GM20431 (cell line): Measurements from ENCODE around the gene DPYSL3.

Experiments
- in situ Hi-C: fragments of 300-500 bp; cut with MseI, MboI; formaldehyde crosslinking; loops from one replicate; pipeline ENCODE4 v1.15.0; 2020; ENCODE audit warnings: low sequenced_read_pairs; ENCODE audit not compliant: unreplicated experiment

Gene DPYSL3

GRCh38 chr5:147517383-147517782, 7.5 kb upstream of the DPYSL3 start:
- in situ Hi-C loops: no loop called here

DNA sequence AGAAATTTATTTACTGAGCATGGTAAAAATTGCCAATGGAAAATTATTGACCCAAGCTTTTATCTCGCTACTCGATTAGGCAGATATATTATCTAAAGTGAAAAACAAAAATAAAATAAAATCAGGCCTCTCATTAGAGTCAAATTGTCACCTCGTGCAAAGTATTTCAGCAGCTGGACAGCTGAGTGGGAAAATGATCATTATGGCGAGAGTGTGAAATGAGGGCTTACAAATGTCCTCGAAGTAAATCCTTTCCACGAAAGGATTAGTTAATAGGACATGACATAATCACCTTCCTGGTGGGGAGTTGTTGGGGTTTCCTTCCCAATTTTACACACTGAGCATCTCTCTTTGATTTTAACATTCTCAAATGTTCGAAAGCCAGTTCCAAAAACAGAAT, 5.4 kb upstream of the DPYSL3 start:
- in situ Hi-C loops: no loop called here

GRCh38 chr5:147512659-147513379, 3.0 kb upstream of the DPYSL3 start:
- in situ Hi-C loops: no loop called here

- in situ Hi-C loops: no loop called here
Observed at GRCh38 chr5:147510885-147511284, 1.0 kb upstream of the DPYSL3 start.

DNA sequence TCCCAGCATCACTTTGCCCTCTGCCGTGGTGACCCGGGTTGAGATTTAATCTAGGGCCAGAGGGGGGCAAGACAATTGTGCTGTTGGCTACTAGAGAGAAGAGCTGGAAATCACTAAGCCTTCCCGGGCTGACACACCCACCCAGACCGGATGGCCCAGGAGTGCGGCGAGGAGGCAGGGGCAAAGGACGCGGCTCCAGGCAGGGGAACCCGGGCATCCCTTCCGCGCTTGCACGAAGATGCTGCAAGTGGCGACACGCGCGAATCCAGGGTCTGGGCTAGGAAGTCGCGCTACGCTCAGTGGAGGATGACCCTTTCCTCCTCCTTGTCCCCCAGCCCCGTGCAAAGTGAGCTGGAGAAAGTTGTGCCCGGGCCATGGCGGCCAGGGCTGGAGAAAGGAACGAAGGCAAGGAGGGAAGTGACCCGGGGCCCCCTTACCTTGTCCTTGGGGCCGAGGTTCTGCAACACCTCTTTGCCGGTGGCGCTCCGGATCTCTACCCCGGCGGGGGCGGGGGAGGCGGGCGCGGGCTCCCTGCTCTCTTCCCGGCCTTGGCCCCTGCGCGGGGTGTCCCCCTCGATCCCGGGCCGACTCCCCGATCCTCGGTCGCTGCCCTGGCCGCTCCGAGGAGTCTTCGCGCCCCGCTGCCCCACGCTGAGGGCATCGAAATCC, 693 bp downstream of the DPYSL3 start:
- in situ Hi-C loops: no loop called here

GRCh38 chr5:147508711-147509040, 1.2 kb downstream of the DPYSL3 start:
- in situ Hi-C loops: no loop called here

GRCh38 chr5:147507480-147508126, 2.3 kb downstream of the DPYSL3 start:
- in situ Hi-C loops: no loop called here

DNA sequence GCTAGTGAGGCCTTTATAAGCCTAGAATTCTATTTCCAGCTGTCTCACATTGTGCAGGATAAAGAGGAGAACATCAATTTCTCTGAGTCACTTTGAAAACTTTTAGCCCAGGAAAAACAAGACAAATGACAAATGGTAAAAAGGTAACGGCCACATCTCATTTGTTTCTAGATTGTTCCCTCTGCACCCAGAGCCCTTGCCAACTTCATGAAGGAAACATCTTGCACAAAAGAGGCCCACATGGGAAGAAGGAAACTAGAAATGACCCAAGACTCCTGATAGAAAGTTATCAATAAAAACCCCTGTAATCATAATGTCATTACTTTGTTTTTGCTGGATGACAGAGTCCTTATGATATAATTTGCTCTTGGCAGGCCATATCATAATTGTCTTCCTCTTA, 5.3 kb downstream of the DPYSL3 start:
- in situ Hi-C loops: no loop called here

DNA sequence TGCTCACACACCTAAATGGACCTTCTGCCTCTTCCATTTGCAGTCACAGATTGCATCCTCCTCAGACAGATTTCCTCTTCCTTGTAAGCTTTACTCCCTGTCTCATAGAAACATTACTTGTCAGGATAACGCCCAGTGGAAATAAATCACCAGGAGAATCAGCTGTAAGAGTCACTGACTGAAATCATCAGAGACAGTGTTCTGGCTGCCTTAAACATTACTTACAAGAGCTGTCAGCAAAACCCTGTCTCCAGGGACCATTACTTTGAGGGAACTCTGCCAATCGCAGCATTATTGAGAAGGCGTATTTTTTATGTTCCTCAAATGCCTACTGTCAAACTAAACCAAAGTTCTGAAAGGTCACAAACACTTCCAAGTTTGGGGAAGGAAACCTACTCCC, 5.9 kb downstream of the DPYSL3 start:
- in situ Hi-C loops: no loop called here

GRCh38 chr5:147490989-147491388, 18.9 kb downstream of the DPYSL3 start:
- in situ Hi-C loops: no loop called here

- in situ Hi-C loops: no loop called here
Observed at GRCh38 chr5:147487031-147487750, 22.7 kb downstream of the DPYSL3 start.

- in situ Hi-C loops: no loop called here
Observed at GRCh38 chr5:147485814-147486213, 24.1 kb downstream of the DPYSL3 start.

GRCh38 chr5:147485046-147485445, 24.8 kb downstream of the DPYSL3 start:
- in situ Hi-C loops: no loop called here

GRCh38 chr5:147484708-147485020, 25.2 kb downstream of the DPYSL3 start:
- in situ Hi-C loops: no loop called here

DNA sequence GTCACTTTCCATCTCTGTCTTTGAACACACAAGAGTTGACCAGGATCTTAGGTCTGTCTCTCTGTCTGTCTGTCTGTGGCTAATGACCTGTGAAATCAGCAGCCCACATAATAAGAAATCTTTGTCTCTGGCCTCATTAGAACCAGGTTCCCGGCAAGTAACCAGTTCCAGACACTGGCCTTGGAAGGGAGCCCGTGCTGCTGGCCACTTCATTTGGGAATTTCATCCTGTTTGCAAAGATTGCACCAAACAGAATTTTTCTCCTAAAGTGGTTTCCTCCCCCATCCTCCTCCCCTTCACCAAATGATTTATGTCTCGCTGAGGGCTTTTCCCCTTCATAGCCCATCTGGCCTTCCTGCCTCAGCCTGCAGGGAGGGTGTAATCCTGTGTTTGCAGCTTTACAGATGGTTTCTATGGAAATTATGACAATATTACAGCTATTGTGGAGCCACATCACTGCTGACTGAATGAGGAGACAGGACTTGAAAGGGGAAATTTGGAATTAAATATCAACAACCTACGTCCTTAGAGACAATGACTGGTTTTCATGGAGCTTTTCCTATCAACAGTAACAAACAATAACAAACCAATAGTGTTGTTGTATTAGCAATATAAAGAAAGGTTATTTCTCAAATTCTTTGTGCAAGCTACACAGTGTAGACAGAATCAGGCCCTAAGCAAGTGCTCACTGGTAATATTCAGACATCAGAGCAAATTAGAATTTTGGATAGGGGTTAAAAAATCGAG, 25.7 kb downstream of the DPYSL3 start:
- in situ Hi-C loops: no loop called here

DNA sequence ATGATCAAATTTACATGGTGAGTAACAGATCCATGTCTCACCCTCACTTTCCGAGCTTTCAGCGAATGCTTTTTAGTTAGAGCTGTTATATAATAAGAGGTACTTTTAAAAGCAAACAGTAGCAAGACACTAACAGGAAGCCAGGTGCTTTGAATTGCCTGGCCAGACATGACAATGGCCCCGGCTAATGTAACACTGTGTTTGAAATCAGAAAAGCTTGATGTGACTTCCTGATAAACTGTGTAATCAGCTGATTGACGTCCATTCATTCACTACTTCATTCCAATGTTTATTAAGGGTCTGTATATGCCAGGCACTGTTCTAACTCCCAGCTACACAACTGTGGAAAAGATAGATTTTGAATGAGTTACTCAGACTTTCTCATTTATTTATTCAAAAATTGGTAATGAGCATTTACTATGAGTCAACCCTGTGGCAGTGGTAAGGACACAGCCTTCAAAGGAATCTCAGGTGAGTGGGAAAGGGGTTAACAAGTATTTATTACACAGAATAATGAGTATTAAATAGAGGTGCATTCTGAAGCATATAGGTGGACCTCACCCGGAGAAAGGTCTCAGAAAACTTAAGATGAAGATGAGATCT, 26.6 kb downstream of the DPYSL3 start:
- in situ Hi-C loops: no loop called here

DNA sequence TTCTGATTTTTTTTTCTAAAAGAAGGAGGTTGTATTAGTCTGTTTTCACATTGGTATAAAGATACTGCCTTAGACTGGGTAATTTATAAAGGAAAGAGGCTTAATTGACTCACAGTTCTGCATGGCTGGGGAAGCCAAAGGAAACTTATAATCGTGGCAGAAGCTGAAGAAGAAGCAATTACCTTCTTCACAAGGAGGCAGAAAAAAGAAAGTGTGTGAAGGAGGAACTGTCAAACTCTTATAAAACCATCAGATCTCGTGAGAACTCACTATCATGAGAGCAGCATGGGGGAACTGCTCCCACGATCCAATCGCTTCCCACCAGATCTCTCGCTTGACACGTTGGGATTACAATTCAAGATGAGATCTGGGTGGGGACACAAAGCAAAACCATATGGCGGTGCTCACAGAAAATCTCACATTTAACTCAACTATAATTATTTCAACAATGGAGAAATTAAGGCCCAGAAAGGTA, 27.1 kb downstream of the DPYSL3 start:
- in situ Hi-C loops: no loop called here

DNA sequence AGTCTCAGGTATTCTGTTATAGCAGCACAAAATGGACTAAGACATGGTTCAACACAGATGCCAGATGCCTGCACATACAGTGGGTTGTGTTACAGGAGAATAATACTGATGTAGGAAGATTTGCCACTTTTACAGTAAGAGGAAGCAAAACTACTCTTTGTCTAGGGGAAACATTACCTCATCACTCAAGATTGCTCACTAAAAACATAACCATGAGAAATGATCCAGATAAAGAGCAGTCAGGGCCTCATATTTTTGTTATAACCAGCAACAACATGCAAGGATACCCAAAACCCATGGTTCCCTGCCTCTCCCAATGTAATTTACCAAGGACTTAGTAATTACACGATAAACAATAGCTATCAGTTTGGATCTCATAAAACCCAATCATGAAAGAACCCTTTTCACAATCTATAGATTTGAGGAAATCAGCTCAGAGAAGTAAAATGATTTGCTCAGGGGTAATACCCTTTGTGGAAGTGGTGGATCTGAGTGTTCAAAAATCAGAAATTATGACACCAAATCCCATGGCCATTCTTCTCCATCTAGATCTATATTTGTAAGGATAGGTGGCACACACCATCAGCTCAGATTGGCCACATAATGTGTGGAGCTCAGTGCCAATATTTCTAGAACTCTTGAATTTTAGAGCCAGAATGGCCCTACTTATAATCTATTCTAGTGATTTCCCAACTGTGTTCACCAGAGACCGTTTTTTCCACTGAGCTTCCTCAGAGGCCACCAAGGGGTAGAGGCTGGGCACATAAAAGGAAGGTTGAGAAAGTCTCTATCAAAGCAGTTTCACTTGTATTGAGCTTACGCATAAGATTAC, 27.8 kb downstream of the DPYSL3 start:
- in situ Hi-C loops: no loop called here

- in situ Hi-C loops: no loop called here
Observed at GRCh38 chr5:147481376-147481775, 28.5 kb downstream of the DPYSL3 start.
